ENCODE results near the gene EIF5B.

EIF5B gene

GRCh38 chr2:99420031-99420430, 82.8 kb downstream of the EIF5B start:
- no peak for DNase-seq

- no peak for DNase-seq
Measured at GRCh38 chr2:99420751-99421299, 83.6 kb downstream of the EIF5B start.

GRCh38 chr2:99421469-99421868, 84.3 kb downstream of the EIF5B start:
- no peak for DNase-seq

GRCh38 chr2:99422599-99422998, 85.4 kb downstream of the EIF5B start:
- DNase-seq = no peak

- DNase-seq = no peak
Measured at GRCh38 chr2:99424371-99424770, 87.2 kb downstream of the EIF5B start.

DNA sequence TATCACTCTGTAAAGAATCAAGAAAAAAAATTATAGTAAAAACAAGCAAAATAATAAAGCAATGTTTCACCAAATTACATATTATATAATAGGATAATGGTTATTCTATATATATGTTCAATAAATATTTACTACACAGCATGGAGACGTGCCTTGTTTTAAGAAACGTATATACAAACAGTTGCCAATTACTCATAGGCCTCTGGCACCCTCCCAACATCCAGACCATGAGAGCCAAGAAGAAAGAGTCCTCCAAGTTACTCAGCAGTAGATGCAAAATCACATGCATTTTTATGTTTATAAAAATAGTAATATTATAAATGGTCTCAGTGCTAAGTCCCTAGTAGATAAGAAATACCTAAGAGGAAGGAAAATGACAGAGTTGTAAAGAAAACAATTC, 87.8 kb downstream of the EIF5B start:
- no peak for DNase-seq

DNA sequence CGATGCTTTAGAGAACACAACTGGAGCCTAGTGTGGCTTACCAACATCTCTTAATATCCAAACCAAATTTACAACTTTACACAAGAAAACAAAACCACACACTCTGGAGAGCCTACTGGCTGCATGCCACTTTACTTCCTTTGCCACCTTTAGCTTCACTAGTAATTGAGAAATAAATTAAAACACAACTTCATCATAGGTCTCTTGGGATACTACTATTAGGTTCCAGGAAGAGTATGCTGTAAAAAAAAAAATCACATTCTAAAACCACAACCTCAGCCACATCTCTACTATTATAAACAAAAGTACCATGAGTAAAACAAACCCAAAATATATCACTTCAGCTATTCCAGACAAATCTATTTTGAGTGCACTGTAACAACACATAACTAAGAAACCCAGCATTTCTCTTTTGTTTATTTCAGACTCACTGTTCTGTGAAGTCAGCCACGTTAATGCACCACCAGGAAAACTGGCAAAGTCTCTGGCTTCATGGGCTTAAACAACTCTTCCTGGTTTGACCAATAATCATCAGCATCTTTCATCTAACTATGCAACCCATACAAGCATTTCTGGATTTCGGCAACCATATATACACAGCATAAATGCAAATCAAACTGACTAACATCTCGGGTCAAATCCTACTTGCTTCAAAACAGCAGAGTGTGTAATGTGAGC, 93.6 kb downstream of the EIF5B start:
- no peak for DNase-seq

DNA sequence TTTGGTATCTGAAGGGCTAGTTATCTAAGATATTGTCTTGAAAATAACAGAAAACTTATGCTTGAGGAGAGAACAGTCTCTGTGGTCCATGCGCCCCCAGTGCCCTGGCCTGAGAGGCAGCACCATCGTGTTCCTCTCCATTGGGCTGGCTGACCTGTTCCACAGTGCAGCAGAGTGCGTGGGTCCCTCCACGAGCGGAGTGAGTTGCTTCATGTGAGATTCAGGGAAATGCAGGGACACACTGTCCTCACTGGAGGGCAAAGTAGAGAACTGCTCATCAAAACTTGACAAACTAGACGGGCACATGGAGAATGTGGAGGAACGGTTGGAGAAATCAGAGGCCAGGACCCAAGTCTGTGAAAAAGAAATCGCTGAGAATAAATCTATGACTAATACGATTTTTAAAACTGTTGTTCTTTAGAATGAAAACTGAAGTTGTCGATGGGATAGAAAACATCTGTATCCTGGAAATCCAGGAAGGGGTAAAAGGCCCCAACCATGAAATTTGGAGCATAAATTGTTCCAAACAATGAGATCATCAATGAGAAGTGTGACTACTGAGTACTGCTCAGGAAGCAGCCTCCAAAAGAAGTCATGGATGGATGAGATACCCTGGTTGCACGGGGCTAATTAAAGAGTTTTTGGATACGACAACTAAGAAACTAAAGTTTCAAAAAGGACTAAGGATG, 94.5 kb downstream of the EIF5B start:
- DNase-seq = no peak

DNA sequence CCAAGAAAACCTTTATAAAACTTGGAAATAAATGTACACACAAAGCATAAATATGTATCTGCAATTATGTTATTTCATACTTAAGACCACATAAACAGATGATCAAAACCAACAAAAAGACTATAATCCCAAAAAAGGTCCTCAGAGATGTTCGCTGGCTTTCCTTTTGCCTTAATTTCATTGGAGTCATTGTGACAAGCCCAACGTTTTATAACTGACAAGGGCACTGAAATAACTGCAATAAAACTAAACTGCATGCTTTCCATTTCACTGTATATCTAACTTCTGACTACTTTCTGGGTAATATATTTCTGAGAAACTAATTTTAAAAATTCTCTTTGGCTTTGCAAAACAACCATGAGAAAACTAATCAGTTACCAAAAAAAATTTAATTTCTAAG, 96.2 kb downstream of the EIF5B start:
- no peak for DNase-seq

- no peak for DNase-seq
Measured at GRCh38 chr2:99436874-99437273, 99.7 kb downstream of the EIF5B start.

DNA sequence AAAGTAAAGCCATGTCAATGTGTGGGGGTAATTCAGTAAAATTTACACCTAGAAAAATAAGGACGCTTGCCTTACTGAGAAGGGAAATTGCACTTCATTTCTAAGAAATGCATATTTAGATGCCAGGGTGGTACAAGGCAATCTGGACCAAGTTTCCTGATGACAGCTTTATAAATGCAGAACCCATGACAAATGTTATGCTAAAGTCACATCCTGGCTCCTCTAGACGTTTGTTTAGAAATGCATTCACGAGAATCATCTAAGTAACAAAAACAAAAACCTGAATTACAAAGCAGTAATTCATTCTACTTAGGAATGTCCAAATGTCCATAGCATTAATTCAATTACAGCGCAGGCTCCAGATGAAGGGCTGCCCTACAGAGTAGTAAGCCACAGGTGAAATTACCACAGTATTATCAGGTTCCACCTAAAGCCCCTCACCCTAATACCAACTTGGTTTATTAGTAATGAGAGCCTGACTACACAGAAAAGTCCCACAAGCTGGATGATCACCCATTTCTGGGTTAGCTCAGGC, 102.8 kb downstream of the EIF5B start:
- no peak for DNase-seq

GRCh38 chr2:99442837-99443236, 105.6 kb downstream of the EIF5B start:
- DNase-seq = peak; percentile 66

DNA sequence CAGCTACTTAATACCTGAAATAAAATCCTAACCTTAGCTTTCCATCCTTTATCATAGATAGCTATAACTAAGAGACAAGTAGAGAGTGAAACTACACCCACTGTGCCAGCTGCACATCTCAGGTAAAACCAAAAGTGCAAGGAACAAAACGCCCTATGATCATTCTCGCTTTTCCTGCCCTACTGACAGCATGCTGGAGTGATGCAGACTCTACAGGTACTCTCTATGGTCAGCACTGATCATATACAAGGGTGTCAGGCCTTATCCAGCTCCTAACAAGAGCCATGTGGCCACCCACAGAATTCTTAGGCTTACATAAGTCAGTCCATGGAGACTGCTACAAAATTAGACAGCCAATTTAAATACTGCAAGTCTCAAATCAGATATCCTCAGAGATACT, 107.0 kb downstream of the EIF5B start:
- no peak for DNase-seq

DNA sequence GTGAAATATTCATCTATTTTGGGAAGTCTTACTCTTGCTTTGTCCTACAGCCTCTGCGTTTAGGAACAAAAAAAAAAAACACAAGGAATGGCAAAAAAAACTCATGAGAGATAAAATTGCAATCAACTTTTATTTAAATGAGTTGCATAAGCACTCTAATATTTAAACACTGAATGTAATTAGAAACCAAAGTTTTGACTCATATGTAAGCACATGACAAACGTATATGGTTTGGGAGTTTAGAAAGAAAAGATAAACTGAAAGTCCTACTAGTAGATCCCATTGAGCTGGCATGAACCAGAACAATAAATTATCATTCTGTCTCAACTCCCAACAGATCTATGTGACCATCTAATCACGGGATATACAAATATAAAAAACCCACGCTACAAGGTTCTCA, 107.9 kb downstream of the EIF5B start:
- no peak for DNase-seq

DNA sequence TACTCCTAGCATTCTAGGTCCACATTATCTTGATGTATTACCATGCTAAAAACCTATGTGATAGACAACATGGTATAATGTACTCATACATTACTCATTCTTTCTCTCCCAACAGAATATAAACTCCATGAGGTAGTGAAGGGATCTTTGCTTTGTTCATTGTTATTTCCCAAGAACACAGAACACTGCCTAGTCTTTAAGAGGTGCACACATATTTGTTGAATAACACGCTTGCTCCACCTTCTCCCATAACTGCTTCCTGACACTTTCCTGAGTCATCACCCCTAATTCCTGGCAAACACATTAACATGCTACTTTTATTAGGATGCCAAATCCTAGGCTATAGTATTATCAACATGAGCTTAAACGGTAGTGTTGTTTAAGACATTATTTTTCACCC, 111.4 kb downstream of the EIF5B start:
- DNase-seq = no peak

- no peak for DNase-seq
Measured at GRCh38 chr2:99450199-99450598, 113.0 kb downstream of the EIF5B start.

Measured in hematopoietic multipotent progenitor cell treated with erythropoietin and hydrocortisone succinate and interleukin-3 and kit ligand, for 6 days (in vitro differentiated cells).